ENCODE data around the gene LRMDA.

GRCh38 chr10:75962395-75963061 is 531.1 kb downstream of the LRMDA start:
- TF ChIP-seq EZH2 (IDR thresholded peaks at IDR 0.05; ENCODE audit: borderline replicate concordance, low read depth, low read length, severe bottlenecking) (no peak), CTCF (IDR thresholded peaks at IDR 0.05; ENCODE audit: borderline replicate concordance, extremely low read depth, low read length, poor library complexity, severe bottlenecking) (no peak)

All from DND-41 (cell line).